Smooth muscle cell of bladder (primary cell): ENCODE results near the gene PCDHGA6. TPM values are rescaled to one million over a fixed set of nuclear protein-coding genes. Genes with fewer than 3 reads are reported as not detected.

Experiments used
- total RNA-seq: library from RNA; depleted of rRNA; stranded (reverse); fragments of >200 nt; gene quantifications from 2 replicates; pipeline ENCODE4 v1.2.3, GENCODE V29; 2014

PCDHGA6 gene
- 3.0 and 3.2 TPM in 2 replicates for total RNA-seq

GRCh38 chr5:141373673-141374317, at the start of gene PCDHGA6:
PCDHGA6 (plus strand) TSS chr5:141373891; CDS start chr5:141374084, 193 bp downstream.

GRCh38 chr5:141330299-141331080, 43.2 kb upstream of the PCDHGA6 start, which contains the start of gene PCDHGA1:
PCDHGA1 (plus strand) TSS chr5:141330514.

GRCh38 chr5:141338538-141339306, 35.0 kb upstream of the PCDHGA6 start, which contains the start of gene PCDHGA2:
PCDHGA2 (plus strand) TSS chr5:141338760.

GRCh38 chr5:141343242-141343952, 30.3 kb upstream of the PCDHGA6 start, which contains the start of gene PCDHGA3:
PCDHGA3 (plus strand) TSS chr5:141343829; CDS start chr5:141344034, 205 bp downstream.

GRCh38 chr5:141349917-141350619, 23.6 kb upstream of the PCDHGA6 start, which contains the start of gene PCDHGB1:
PCDHGB1 (plus strand) TSS chr5:141350099; CDS start chr5:141350261, 162 bp downstream.

GRCh38 chr5:141354900-141355469, 18.7 kb upstream of the PCDHGA6 start, which contains the start of gene PCDHGA4:
PCDHGA4 (plus strand) TSS chr5:141355021; CDS start chr5:141355108, 87 bp downstream.

GRCh38 chr5:141359790-141360426, 13.8 kb upstream of the PCDHGA6 start, which contains the start of gene PCDHGB2:
PCDHGB2 (plus strand) TSS chr5:141359994; CDS start chr5:141360136, 142 bp downstream.

GRCh38 chr5:141363952-141364660, 9.6 kb upstream of the PCDHGA6 start, which contains the start of gene PCDHGA5:
PCDHGA5 (plus strand) TSS chr5:141364162; CDS start chr5:141364331, 169 bp downstream.

GRCh38 chr5:141369994-141370848, 3.5 kb upstream of the PCDHGA6 start, which contains the start of gene PCDHGB3:
PCDHGB3 (plus strand) TSS chr5:141370242; CDS start chr5:141370395, 153 bp downstream.

GRCh38 chr5:141382469-141383294, 9.0 kb downstream of the PCDHGA6 start, which contains the start of gene PCDHGA7:
PCDHGA7 (plus strand) TSS chr5:141382742; CDS start chr5:141382900, 158 bp downstream.

GRCh38 chr5:141387557-141388311, 14.0 kb downstream of the PCDHGA6 start, which contains the start of gene PCDHGB4:
PCDHGB4 (plus strand) TSS chr5:141387698; CDS start chr5:141387885, 187 bp downstream.

GRCh38 chr5:141392429-141393198, 18.9 kb downstream of the PCDHGA6 start, which contains the start of gene PCDHGA8:
PCDHGA8 (plus strand) TSS chr5:141392633; CDS start chr5:141392814, 181 bp downstream.

GRCh38 chr5:141397756-141398551, 24.3 kb downstream of the PCDHGA6 start, which contains the start of gene PCDHGB5:
PCDHGB5 (plus strand) TSS chr5:141397947; CDS start chr5:141398128, 181 bp downstream.

GRCh38 chr5:141402553-141403243, 29.0 kb downstream of the PCDHGA6 start, which contains the start of gene PCDHGA9:
PCDHGA9 (plus strand) TSS chr5:141402778; CDS start chr5:141402953, 175 bp downstream.

